Right lobe of liver (tissue), 6 donors: ENCODE measurements around the gene OAS1. TPM values are rescaled to one million over a fixed set of nuclear protein-coding genes. Genes with fewer than 3 reads are reported as not detected.

Experiments used
- ATAC-seq, 4 donors: fragments of 200-7000 bp; cut with Tn5 transposase; one replicate each; pipeline ENCODE4 v1.9.1; 2020; ENCODE audit warnings: mild to moderate bottlenecking in 4 of 4, moderate library complexity in 4 of 4
- DNase-seq, 3 donors: peaks; one replicate each; pipeline ENCODE4 v3.0.0-alpha.2; 2020
- H3K27ac ChIP-seq, 3 donors: fragments of 200-600 bp; one replicate each; pipeline ENCODE4 v1.8.0; 2022
- H3K27me3 ChIP-seq, 2 donors: fragments of 200-600 bp; one replicate each; pipeline ENCODE4 v1.8.0; 2022
- H3K36me3 ChIP-seq, 4 donors: fragments of 200-600 bp; sonication (generic) in 1 of 4; one replicate each; pipeline versions ENCODE4 v1.5.1 to v1.8.0; 2017 to 2022; ENCODE audit warnings: control low read depth in 1 of 4
- H3K4me1 ChIP-seq, 4 donors: fragments of 200-600 bp; sonication (generic) in 1 of 4; one replicate each; pipeline versions ENCODE4 v1.5.1 to v1.8.0; 2017 to 2022; ENCODE audit warnings: control low read depth in 1 of 4
- H3K4me3 ChIP-seq, 3 donors: fragments of 200-600 bp; one replicate each; pipeline ENCODE4 v1.8.0; 2022
- H3K9me3 ChIP-seq, 4 donors: fragments of 200-600 bp; sonication (generic) in 1 of 4; one replicate each; pipeline versions ENCODE4 v1.5.1 to v1.8.0; 2017 to 2022; ENCODE audit warnings: control low read depth in 1 of 4
- POLR2A ChIP-seq: fragments of 450-650 bp; IDR thresholded peaks from one replicate; pipeline ENCODE4 v1.6.1; 2017; ENCODE audit warnings: antibody characterized with exemption, mild to moderate bottlenecking
- WGBS: methylation state at CpG from one replicate; pipeline ENCODE4 v1.1.6; 2018; ENCODE audit warnings: low coverage, low lambda C conversion rate; ENCODE audit not compliant: insufficient coverage; ENCODE audit errors: missing lambda C conversion rate; 5-methylcytosine and 5-hydroxymethylcytosine counted together
- intact Hi-C, 2 donors: fragments of 100-400 bp; cut with DNase I; formaldehyde crosslinking; loops; one replicate each; pipeline versions ENCODE4 v1.11.2 to v1.14.1; 2022
- total RNA-seq, 6 experiments: library from RNA; depleted of rRNA in 2 of 6; stranded (reverse); fragments of >200 nt in 2 of 6; fragmentation: NEBNext Ultra II Directional in 3 of 6; extraction: Animal tissue kit (Norgen Biotek cat#: 25700) in 3 of 6; gene quantifications; one replicate each; pipeline versions ENCODE4 v1.1.0 to v1.2.4, GENCODE V29; 2016 to 2023
- TF ChIP-seq, protein P1 (sequence below), 4 donors: fragments of 200-600 bp in 3 of 4; fragments of 450-650 bp in 1 of 4; IDR thresholded peaks; one replicate each; pipeline versions ENCODE4 v1.5.1 to v1.8.0; 2016 to 2022; ENCODE audit warnings: antibody characterized with exemption in 4 of 4, mild to moderate bottlenecking in 2 of 4
- donor health status: DM: no; HTN: yes; CAD: no.
- donor health status: DM: no; HTN: no; CAD: no.
- donor health status: DM: no; HTN: no; CAD: no.
- donor health status: DM: no; HTN: yes; CAD: no.
- donor health status: DM: no; HTN: yes; CAD: no.

Gene OAS1
- total RNA-seq, 6 experiments from 2014 or later: 19.2 to 23.0 (median 22.5) TPM

DNA sequence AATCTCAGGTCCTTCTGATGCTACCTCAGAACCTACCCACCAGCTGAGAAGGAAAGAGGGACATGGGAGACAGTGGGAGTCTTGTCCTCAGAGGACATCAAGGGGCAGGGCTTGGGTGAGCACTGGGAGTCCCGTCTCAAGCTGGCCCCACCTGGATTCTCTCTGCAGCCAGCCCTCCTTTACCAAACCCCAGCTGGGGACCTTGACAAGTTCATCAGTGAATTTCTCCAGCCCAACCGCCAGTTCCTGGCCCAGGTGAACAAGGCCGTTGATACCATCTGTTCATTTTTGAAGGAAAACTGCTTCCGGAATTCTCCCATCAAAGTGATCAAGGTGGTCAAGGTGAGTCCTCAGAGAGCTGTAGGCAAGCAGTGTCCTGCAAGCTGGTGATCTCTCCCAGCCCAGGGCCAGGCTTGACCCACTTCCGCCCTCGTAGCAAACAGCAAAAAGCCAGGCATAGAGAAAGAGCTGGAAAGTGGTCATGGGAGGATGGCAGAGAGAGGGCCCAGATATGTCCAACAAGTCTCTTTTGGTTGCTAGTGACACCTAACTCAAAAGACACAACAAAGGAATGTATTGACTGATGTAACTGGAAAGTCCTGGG is 57.4 kb downstream of the OAS1 start:
- no peaks in the 10 kb centered on the region for H3K9me3 ChIP-seq
- 88% methylated on average over 4 of the region's 6 CpGs for WGBS
- no peak for TF ChIP-seq POLR2A
- TF ChIP-seq, protein P1, sequence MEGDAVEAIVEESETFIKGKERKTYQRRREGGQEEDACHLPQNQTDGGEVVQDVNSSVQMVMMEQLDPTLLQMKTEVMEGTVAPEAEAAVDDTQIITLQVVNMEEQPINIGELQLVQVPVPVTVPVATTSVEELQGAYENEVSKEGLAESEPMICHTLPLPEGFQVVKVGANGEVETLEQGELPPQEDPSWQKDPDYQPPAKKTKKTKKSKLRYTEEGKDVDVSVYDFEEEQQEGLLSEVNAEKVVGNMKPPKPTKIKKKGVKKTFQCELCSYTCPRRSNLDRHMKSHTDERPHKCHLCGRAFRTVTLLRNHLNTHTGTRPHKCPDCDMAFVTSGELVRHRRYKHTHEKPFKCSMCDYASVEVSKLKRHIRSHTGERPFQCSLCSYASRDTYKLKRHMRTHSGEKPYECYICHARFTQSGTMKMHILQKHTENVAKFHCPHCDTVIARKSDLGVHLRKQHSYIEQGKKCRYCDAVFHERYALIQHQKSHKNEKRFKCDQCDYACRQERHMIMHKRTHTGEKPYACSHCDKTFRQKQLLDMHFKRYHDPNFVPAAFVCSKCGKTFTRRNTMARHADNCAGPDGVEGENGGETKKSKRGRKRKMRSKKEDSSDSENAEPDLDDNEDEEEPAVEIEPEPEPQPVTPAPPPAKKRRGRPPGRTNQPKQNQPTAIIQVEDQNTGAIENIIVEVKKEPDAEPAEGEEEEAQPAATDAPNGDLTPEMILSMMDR (IDR thresholded peaks at IDR 0.05): no peak
- intact Hi-C loops: no loop called here
- H3K4me3 ChIP-seq: no peak overlapping the region
- H3K27me3 ChIP-seq: no peaks in the 10 kb centered on the region
- no peak overlapping the region for H3K27ac ChIP-seq
- ATAC-seq (no peak), DNase-seq (no peak)
- H3K4me1 ChIP-seq: no peaks in the 10 kb centered on the region
- peaks cover 0 to 8% (median 1%) of the 10 kb centered on the region in 4 donors for H3K36me3 ChIP-seq

DNA sequence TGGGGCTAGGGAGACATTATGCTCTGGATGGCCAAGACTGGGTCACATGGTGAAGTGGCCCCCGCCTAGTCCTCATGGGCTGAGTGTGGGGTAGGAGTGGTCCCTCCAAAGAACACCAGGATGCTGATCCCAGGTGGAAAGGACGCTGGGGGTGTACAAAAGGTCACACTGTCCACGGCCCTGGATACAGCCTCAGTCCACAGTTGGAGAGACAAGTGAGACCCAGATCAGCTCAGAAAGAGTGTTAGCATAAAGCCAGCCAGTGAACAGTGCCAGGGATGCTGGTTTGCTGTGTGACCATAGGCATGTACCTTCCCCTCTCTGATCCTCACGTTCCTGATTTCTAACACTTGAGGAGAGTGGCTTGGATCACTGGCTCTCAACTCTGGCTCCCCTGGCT is 58.2 kb downstream of the OAS1 start:
- Histone ChIP-seq H3K4me1 (no peaks in the 10 kb centered on the region), H3K4me3 (no peak overlapping the region), H3K9me3 (no peaks in the 10 kb centered on the region), H3K27me3 (no peaks in the 10 kb centered on the region), H3K27ac (no peak overlapping the region), H3K36me3 (peaks cover 0 to 8% (median 1%) of the 10 kb centered on the region in 4 donors)
- TF ChIP-seq, protein P1 (IDR thresholded peaks at IDR 0.05): no peak
- no peak for TF ChIP-seq POLR2A
- WGBS: no CpG with 5 or more reads among the region's 4 CpGs
- intact Hi-C loops: no loop called here
- DNase-seq: no peak
- no peak for ATAC-seq

DNA sequence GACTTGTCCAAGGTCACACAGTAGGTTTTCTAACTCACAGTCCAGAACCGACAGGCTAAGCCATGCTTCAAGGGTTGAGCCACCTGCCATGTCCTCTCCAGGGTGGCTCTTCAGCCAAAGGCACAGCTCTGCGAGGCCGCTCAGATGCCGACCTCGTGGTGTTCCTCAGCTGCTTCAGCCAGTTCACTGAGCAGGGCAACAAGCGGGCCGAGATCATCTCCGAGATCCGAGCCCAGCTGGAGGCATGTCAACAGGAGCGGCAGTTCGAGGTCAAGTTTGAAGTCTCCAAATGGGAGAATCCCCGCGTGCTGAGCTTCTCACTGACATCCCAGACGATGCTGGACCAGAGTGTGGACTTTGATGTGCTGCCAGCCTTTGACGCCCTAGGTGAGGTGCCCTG is 58.9 kb downstream of the OAS1 start:
- Histone ChIP-seq H3K4me1 (no peaks in the 10 kb centered on the region), H3K27ac (no peak overlapping the region), H3K27me3 (no peaks in the 10 kb centered on the region), H3K4me3 (no peak overlapping the region), H3K9me3 (no peaks in the 10 kb centered on the region), H3K36me3 (peaks cover 0 to 8% (median 1%) of the 10 kb centered on the region in 4 donors)
- 92% methylated on average over 9 of the region's 15 CpGs for WGBS
- ATAC-seq (no peak), DNase-seq (no peak)
- intact Hi-C loops: no loop called here
- TF ChIP-seq, protein P1 (IDR thresholded peaks at IDR 0.05): no peak
- no peak for TF ChIP-seq POLR2A

DNA sequence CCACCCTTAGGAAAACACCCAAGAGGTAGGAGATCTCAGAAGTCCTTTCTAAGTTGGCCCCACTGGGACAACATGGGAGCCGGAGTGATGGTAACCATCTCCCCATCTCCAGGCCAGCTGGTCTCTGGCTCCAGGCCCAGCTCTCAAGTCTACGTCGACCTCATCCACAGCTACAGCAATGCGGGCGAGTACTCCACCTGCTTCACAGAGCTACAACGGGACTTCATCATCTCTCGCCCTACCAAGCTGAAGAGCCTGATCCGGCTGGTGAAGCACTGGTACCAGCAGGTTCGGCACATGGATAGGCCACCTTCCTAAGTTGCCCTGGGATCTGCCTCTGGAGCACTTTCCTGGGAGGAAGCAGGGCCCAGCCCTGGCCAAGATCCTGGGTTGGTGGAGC is 60.5 kb downstream of the OAS1 start:
- Histone ChIP-seq H3K36me3 (peaks cover 0 to 8% (median 0%) of the 10 kb centered on the region in 4 donors), H3K27me3 (no peaks in the 10 kb centered on the region), H3K4me1 (no peaks in the 10 kb centered on the region), H3K4me3 (no peak overlapping the region), H3K9me3 (no peaks in the 10 kb centered on the region), H3K27ac (no peak overlapping the region)
- ATAC-seq (no peak), DNase-seq (no peak)
- TF ChIP-seq, protein P1 (IDR thresholded peaks at IDR 0.05): no peak
- TF ChIP-seq POLR2A: no peak
- intact Hi-C loops: no loop called here
- WGBS: no CpG with 5 or more reads among the region's 9 CpGs

DNA sequence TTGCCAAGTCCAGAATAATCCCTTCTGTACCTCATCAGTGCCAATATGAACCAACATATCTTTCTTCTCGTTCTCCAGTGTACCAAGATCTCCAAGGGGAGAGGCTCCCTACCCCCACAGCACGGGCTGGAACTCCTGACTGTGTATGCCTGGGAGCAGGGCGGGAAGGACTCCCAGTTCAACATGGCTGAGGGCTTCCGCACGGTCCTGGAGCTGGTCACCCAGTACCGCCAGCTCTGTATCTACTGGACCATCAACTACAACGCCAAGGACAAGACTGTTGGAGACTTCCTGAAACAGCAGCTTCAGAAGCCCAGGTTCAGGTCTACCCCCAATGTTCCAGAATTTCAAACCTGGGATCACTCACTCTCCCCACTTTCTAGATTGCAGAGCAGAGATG is 61.1 kb downstream of the OAS1 start:
- WGBS: 93% methylated on average over 2 of the region's 7 CpGs
- no peak overlapping the region for H3K4me3 ChIP-seq
- H3K36me3 ChIP-seq: peaks cover 0 to 8% (median 0%) of the 10 kb centered on the region in 4 donors

More for the DNA sequence above, 61.1 kb downstream of the OAS1 start:
- intact Hi-C loops: no loop called here
- ATAC-seq: no peak
- no peak for TF ChIP-seq POLR2A
- TF ChIP-seq, protein P1 (IDR thresholded peaks at IDR 0.05): no peak
- Histone ChIP-seq H3K27ac (no peak overlapping the region), H3K4me1 (no peaks in the 10 kb centered on the region), H3K9me3 (no peaks in the 10 kb centered on the region), H3K27me3 (no peaks in the 10 kb centered on the region)
- DNase-seq: no peak
